Epithelial cell of proximal tubule (primary cell): ENCODE data around the gene PPP1R37. TPM values are rescaled to one million over a fixed set of nuclear protein-coding genes. Genes with fewer than 3 reads are reported as not detected.

Experiments used
- DNase-seq: peaks from one replicate; pipeline ENCODE4 v3.0.0-alpha.2; 2011; ENCODE audit warnings: low read depth
- H3K4me3 ChIP-seq: 2 replicates; pipeline ENCODE4 v1.5.1; 2011; ENCODE audit warnings: low read depth, mild to moderate bottlenecking, low read length
- total RNA-seq: library from RNA; depleted of rRNA; stranded (reverse); fragments of >200 nt; gene quantifications from 2 replicates; pipeline ENCODE4 v1.2.3, GENCODE V29; 2015
- TF ChIP-seq, protein P1 (sequence below): conservative IDR thresholded peaks from 2 replicates; pipeline ENCODE4 v1.5.1; 2012; ENCODE audit warnings: low read depth, mild to moderate bottlenecking, low read length

Gene PPP1R37
- total RNA-seq, 1 donor from 2014 or later: 64.0 TPM

GRCh38 chr19:45122832-45123231 lies 29.9 kb downstream of the PPP1R37 start:
- no peak overlapping the region for H3K4me3 ChIP-seq
- DNase-seq: no peak
- TF ChIP-seq, protein P1, sequence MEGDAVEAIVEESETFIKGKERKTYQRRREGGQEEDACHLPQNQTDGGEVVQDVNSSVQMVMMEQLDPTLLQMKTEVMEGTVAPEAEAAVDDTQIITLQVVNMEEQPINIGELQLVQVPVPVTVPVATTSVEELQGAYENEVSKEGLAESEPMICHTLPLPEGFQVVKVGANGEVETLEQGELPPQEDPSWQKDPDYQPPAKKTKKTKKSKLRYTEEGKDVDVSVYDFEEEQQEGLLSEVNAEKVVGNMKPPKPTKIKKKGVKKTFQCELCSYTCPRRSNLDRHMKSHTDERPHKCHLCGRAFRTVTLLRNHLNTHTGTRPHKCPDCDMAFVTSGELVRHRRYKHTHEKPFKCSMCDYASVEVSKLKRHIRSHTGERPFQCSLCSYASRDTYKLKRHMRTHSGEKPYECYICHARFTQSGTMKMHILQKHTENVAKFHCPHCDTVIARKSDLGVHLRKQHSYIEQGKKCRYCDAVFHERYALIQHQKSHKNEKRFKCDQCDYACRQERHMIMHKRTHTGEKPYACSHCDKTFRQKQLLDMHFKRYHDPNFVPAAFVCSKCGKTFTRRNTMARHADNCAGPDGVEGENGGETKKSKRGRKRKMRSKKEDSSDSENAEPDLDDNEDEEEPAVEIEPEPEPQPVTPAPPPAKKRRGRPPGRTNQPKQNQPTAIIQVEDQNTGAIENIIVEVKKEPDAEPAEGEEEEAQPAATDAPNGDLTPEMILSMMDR: no peak

- DNase-seq: no peak
- no peak overlapping the region for H3K4me3 ChIP-seq
- TF ChIP-seq, protein P1: no peak
Measured at GRCh38 chr19:45123440-45123850, 30.5 kb downstream of the PPP1R37 start.

DNA sequence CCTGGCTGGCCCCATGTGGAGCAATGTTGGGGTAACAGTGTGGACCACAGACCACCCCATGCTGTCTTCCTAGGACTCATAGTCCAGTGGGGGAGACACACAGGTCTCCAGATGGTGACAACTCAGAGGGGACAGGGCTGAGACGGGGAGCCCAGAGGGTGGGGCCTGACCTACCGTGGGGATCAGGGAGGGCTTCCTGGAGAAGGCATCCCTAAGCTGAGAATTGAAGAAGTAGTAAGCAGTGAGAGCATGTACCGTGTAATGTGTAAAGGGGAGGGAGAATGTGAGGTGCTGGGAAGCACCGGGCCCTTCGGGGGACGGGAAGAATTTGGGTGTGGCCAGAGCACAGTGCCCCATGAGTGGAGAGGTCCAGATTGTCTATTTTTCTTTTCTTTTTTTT lies 31.0 kb downstream of the PPP1R37 start:
- H3K4me3 ChIP-seq: no peak overlapping the region
- DNase-seq: no peak
- TF ChIP-seq, protein P1: no peak

DNA sequence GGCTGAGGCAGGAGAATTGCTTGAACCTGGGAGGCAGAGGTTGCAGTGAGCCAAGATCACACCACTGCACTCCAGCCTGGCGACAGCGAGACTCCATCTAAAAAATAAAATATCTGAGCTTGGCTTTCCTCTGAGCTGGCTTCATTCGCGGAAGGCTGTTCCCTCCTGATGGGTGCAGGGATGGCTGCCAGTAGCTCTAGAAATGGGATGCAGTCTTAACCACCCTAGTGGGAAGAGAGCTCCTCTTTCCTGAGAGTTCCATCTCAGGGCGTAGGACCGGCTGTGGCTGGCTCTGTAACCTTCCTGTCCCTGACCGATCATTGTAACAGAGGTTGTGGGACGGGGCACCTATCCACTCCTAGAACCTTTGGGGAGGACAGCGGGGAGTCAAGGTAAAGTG lies 32.4 kb downstream of the PPP1R37 start:
- H3K4me3 ChIP-seq: no peak overlapping the region
- TF ChIP-seq, protein P1: no peak
- DNase-seq: no peak

DNA sequence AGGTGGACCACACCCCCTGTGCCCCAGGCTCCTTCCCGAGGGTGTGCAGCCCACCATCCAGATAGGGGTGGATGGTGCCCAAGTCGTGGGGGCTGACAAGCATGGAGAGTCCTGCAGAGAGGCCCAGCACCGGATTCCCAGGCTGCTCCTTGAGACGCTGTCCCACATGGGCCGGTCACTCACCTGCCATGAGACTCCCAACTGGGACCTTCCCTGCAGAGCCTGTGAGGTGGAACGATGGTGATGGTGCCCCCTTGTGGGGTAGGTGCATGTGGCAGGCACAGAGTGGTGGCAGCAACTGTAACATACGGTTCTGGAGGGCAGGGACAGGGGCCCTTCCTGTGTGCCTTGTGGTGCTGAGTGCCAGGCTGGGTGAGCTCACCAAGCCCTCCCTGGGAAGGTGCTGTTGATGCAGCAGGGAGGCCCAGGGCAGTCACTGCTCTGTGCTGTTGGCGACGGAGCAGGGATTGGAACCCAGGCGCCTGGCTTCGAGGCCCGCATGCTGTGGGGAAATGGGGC lies 33.1 kb downstream of the PPP1R37 start:
- no peak overlapping the region for H3K4me3 ChIP-seq
- TF ChIP-seq, protein P1: peak; percentile 85
- DNase-seq: no peak

- no peak for DNase-seq
- TF ChIP-seq, protein P1: no peak
- no peak overlapping the region for H3K4me3 ChIP-seq
Measured at GRCh38 chr19:45126654-45127053, 33.7 kb downstream of the PPP1R37 start.

GRCh38 chr19:45128146-45128545 lies 35.2 kb downstream of the PPP1R37 start:
- TF ChIP-seq, protein P1: no peak
- H3K4me3 ChIP-seq: no peak overlapping the region
- no peak for DNase-seq
